GM19240 (cell line): Measurements from ENCODE around the gene APC2.
"Not testable (repeated sequence)": the region's sequence is repeated elsewhere in the genome, so short reads cannot be mapped to it uniquely, and the experiment has no call there.

Experiments used
- DNase-seq: peaks from one replicate; pipeline ENCODE4 v3.0.0; 2011; ENCODE audit warnings: low spot score; ENCODE audit not compliant: insufficient read length

APC2 gene

DNA sequence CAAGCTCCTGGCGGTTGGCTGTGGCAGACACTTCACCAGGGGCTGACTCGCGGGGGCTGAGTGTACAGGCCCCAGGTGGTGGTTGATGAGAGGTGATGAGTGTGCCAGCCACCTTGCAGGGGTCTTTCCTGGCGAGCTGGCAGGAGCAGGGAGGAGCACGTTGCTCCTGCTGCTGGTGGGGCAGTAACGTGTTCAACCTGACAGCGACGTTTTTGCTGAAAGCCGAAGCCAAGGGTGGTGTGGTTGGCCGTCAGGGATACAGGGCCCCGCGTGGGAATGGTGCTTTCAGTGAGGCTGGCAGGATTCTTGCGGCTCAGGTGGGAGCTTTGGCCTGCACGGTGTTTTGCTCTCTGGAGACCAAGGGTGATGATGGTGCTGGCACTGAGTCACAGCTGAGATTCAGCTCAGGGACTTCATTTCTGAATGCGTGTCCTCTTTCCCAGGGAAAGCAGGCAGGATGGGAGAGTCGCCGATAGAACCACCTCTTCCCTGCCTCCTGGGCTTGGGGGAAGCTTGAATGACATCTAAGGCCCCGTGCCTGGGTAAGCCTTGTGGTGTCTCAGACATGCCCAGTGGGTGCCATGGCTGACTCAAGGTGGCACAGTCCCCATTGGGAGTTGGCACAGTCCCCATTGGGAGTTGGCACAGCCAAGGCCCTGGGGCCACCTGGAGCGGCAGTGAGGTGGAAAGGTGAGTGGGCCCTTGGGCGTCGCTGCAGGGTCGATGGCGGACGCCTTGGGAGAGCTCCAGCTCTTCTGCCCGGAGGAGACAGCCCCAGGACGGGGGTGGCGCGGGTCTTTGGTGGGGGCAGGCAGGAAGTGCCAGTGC is 33.7 kb upstream of the APC2 start:
- no peak for DNase-seq

DNA sequence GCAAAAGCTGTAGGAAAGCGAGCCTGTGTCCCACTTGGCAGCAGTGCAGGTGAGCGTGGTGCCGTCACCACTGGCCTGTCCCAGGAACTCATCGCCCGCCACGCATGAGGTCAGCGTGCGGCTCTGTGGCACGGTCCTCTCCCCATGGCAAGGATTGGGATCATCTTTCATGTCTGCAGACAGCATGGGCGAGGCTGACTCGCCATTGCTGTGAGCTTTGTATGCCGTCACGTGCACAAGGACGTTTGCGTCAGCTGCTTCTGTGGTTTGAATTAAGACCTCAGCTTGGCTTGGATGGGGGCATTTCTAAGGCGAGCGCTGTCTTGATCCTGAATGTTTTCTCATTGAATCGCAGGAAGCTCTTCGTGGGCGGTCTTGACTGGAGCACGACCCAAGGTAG is 32.8 kb upstream of the APC2 start:
- no peak for DNase-seq

DNA sequence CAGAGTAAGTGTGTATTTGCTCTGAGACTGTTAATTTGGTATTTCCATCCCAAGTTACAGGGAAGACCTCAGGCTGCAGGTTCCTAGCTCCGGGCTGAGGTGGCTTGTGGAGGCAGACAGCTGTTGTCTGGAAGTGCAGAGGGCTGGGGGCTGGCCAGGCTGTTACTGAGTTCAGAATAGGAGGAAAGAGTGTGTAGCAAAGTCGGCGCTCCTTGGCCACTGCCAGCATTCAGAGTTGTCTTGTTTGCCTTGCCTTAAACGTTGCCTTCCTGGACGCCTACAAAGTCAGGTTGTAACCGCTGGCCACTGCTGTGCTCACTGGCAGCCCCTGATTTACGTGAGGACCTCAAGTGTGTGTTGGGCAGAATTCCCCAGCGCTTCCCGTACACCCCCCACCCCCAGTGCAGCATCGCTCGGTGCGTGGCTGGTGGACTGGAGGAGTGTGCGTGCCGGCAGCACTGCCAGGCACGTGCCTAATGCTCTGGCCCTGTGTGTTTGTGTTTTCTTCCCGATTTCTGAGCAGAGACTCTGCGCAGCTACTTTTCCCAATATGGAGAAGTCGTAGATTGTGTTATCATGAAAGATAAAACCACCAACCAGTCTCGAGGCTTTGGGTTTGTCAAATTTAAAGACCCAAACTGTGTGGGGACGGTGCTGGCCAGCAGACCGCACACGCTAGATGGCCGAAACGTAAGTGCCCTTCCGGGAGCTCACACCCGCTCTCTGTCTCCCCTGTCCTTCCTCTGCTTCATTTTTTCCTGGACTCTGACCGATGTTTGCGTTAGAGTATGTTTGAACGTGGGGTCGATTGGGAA is 32.0 kb upstream of the APC2 start:
- DNase-seq, result no peak

DNA sequence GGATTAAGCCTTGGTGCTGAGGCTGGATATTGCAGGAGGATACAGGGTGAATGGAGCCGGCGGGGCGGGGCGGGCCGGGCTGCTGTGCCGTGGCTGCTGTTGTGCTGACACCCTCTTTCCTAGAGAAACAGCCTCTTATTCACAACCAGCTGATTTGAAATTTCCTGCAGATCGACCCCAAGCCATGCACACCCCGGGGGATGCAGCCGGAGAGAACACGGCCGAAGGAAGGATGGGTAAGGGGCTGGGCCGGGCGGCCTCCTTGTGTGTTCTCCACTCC is 31.5 kb upstream of the APC2 start:
- DNase-seq, result no peak

DNA sequence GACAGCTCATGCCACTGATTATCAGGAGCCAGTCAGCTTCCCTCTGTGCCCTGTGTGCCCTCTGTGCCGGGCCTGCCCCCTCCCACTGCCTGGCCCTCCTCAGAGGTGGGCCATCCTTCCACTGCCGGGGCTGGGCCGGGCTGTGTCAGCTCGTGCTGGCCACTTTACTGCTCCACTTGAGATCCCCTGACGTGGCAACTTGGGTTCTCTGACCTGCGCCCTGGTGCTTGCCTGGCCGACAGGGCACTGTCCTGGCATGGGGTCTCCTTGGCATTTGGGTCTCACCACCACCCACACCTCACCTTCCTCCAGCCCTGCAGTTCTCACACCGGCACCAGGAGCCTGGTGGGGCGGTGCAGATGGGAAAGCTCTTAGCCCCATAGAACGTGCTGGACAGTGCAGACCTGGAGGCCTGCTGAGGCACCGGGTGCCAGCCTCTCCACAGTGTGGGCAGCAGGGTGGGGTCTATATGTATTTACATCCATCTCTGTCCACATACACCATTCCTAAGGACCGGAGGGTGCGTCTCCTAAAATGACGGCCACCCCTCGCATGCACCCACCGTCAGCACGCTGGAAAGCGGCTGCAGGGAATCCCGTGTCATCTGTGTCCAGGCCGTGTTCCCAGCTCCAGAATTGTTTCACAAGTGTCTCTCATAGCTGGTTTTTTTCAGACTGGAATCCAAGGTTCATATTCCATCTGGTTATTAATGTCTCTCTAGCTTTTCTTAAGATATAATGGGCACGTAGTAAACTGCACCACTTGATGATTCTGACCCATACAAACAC is 30.8 kb upstream of the APC2 start:
- DNase-seq, result no peak

DNA sequence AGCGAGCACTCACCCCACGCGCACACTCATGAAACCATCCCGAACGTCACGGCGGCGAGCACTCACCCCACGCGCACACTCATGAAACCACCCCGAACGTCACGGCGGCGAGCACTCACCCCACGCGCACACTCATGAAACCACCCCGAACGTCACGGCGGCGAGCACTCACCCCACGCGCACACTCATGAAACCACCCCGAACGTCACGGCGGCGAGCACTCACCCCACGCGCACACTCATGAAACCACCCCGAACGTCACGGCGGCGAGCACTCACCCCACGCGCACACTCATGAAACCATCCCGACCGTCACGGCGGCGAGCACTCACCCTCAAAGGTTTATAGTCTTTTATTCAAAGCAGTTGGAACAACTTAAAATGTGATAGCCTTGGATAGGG is 29.8 kb upstream of the APC2 start:
- not testable (repeated sequence) for DNase-seq

DNA sequence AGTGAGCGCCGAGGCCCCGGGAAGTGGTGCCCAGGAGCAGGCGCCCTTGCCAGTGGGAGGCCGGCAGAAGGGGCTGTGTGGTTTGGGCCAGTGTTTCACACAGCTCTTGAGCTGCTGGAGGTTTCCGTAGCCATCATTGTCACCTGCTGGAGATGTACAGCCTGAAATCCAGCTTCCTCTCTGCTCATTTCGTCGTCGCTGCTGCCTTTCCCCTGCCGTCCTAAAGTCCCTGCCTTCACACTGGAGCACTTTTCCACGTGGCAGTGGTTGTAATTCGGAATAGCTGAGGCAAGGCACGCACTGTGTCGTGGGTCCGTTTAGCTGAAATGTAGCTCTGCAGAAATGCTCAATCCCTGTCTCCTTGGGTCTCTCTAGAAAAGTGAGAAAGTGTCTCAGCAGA is 29.3 kb upstream of the APC2 start:
- DNase-seq, result no peak

DNA sequence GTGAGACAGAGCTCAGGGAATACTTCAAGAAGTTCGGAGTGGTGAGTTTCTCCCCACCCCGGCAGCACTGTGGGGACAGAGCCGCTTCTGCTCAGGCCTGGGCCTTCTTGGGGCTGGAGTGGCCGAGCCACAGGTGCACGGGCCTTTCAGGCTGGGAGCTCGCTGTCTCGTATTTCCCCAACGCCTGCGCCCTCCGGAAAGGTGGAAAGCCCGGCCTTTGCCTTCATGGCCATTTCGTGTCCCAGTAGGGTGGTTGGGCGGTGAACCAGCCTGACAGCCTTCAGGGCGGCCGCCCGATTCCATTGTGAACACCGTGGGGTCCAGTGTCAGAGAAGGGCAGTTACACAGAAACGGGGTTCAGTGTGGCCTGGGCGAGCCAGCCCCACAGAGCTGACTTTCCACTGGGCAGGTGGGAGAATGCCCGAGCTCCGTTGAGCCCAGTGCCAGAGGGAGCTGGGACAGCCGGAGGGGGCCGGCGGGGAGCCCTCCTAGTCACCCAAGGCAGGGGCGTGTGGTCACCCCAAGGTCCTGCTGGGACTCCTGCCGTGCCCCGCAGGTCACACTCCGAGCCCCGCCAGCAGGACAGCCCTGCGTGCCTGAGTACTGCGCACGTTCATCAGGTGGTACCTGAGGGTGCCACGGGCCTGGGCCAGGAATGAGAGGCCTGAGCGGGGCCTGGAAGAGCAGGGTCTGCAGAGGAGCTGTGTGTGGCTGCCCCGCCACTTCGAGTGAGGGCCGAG is 28.5 kb upstream of the APC2 start:
- no peak for DNase-seq

DNA sequence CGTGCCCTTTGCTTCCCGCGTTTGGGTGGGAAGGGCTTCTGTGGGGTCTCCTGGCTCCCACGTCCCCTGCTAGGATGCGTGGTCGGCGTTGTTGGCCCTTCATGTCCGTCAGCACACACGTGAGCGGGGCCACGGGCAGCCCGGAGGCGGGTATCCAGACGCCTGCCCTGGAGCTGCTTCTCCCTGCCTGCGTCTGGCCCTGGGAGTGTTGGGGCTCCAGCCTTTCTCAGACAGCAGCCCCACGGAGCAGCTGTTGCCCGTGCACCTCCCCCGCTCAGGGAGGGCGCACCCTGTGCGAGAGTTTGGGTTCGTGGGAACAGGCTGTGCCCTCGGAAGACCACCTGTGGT is 28.0 kb upstream of the APC2 start:
- DNase-seq, result no peak

DNA sequence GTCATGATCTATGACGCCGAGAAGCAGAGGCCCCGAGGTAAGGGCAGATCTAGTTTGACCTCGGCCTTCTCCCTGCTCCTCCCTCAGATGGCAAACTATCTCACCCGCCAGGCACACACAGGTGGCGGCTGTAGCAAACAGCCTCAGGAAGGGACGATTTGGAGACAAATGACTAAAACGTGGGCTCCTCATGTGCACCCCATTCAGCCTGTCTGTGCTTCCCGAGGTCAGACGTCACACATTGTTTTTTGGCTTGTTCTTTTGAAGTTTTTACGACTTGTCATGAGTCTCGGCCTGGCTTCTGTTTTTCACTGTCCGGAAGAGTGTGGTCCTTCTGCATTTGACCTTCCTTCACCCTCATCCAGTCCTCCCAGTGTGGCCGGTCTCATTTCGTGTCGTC is 27.6 kb upstream of the APC2 start:
- DNase-seq, result no peak

DNA sequence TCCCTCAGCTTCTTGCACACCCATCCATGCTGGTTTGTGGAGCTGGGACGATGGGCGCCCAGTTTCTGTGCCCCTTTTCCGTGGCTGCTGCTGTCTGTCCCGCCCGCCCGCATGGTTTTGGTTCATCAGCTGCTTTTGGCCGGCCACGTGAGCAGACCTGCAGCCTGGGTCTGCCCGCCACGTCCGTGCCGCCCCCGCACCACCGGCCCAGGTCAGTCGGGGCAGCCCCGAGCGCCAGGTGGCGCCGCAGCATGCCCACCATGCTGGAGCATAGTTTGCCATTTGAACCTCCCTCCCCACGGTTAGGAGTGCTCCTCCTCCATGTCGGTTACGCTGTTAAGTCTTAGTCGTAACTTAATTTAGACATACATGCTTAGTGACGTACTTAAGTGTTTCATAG is 27.0 kb upstream of the APC2 start:
- no peak for DNase-seq

DNA sequence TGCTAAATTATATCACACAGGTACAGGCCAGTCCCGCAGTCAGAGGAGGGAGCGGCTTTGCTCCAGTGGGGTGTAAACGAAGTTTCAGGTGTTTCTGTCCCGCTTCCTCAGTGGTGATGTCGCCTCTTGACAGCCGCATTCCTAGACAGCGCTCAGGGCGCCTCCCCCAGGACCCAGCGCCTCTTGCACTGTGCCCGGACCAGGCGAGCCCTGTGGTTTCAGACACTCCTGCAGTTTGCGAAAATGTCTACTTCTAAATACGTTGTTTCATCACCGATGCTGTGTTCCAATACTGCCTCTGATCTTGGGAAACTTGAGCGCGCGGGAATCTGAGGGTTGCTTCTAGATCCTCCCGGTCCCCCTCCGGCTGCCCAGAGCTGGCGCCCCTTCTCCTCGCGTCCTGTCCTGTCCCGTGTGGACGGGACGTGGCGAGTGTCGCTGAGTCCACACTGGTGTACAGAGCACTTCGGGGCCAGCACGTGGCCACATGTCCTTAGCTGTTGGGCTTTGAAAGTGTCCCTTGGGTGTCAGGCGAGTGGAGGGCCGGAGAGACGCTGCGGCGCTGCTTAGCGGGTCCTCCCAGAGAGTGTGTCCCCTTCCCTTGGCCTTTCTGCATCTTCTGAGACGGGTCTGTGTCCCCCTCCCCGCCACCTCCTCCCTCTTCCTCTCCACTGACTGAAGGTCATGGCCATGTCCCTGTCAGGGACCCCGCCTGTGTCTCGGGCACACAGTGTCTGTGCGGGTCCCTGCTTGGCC is 26.3 kb upstream of the APC2 start:
- DNase-seq, result no peak

DNA sequence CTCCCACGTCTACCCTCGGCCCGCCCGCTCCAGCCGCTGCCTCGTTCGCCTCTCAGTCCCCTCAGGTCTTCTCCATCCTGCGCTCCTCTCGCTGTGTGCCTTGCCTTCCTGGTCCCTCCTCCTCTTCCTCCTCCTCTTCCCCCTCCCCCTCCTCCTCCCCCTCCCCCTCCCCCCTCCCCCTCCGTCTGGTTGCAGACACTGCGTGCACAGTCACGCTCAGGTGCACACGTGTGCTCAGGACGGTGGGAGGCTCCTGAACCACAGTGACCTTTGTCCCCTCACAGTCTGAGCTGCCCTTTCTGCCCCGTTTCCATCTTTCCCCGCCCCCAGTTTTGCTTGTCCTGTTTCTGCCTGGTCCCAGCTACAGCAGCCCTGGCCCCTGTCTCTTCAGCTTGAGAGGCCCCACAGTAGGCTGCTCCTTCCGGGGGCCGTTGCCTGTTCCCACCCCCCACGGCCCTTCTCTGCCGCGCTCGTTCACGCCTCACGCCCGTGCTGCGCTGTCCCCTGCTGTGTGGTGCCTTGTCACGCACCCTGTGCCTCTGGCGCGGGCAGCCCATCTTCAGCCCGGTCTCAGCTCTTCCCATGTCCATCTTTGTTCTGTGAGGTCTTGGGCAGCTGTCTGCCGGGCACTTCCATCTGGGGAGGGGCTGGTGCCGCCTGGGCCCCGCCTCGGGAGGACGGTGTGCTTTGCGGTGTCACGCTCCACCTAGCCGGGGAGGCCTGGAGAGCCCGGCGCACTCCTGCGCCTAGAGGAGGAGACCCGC is 25.5 kb upstream of the APC2 start:
- no peak for DNase-seq

DNA sequence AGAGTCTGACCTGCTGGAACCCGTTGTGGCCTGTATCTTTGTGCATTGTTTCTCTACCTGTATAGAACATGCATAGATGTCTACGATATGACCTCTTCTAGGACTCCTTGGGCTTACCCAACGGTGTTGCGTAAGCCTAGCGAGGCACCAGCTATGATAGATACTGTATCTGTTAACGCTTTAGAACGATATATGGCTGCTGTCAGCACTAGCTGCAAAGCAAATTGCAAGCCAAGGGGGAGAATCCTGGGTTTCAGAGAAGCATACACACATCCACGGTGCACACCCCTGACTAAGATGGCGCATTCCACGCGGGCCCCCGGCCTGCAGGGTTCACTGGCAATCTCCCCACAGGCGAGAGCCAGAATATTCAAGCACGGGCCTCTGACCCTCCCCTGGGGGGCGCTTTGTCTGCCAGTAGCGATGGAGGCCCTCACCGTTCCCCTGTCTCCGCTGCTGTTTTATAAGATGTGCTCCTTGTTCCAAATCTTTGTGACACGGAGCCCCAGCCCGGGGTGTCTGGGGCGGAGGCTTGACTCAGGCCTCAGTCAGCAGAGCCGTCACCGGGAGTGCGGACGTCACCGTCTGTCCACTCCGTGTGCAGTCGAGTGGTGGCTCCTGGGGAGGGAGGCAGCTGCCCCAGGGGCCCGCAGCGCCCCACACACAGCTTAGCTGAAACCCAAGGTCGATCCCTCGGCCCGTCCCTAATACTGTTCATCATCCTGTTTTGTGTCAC is 24.7 kb upstream of the APC2 start:
- no peak for DNase-seq

DNA sequence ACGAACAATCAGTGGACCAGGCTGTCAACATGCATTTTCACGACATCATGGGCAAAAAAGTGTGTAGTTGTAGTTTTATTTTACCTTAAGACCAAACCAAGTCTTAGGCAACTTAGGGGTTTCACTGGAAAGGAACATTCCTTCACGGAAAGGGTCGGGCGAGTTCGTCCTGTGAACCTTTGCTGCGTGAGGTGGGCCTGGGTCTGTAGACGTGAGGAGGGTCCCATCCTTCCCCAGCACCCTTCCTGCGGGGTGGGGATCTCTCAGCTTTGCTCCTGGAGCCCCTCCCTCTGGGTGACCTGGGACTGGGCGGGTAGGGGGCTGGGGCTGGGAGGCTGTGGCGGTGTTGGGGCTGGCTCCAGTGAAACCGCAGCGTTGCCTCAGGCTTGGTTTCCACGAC is 24.0 kb upstream of the APC2 start:
- DNase-seq, result no peak

DNA sequence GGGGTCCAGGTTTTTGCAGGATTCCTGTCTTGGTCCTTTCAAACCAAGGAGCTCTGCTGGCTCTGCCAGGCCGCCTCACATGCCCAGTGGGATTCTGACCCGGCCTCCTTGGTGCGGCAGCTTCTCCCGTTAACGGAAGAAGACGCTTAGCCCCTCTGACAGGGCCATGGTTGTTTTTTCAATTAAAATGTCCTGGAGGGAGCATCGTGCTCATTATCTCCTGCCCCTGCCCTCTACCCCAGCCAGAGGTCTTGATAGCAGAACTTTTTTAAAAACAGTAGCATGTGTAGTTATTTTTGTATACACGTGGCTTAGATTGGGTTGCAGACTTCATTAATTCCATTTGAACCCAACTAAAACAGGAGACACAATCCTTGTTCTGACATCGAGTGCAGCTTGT is 23.2 kb upstream of the APC2 start:
- no peak for DNase-seq

DNA sequence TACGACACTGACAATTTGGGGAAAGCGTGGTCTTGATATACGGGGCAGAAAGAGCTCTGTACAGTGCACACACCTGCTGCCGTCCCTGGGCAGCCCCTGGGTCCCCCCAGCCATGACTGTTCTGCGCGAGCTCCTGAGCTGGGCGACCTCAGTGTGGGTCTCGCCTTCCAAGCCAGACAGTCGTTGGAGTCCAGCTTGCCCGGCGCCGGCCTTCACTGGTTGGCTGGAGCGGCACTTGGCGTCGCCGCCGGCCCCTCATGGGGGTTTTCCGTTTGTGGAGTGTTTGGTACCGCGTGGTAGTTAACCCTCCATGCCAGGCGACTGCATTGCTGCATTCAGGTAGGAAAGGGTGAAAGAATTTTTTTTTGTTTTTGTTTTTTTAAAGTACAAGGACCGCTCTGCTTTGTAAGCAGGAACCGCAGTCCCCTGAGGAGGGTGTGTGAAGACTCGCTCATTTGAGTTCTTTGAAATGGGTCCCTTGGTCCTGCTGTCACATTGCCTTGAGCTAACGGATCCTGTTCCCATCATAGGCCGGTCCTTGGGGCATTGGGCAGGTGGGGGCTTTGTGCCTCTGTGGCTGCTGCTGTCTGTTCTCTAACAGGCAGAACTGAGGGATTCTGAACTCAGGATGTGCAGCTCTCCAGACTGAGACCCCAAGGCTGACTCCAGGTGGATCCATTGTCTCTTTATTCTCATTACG is 22.6 kb upstream of the APC2 start:
- no peak for DNase-seq

DNA sequence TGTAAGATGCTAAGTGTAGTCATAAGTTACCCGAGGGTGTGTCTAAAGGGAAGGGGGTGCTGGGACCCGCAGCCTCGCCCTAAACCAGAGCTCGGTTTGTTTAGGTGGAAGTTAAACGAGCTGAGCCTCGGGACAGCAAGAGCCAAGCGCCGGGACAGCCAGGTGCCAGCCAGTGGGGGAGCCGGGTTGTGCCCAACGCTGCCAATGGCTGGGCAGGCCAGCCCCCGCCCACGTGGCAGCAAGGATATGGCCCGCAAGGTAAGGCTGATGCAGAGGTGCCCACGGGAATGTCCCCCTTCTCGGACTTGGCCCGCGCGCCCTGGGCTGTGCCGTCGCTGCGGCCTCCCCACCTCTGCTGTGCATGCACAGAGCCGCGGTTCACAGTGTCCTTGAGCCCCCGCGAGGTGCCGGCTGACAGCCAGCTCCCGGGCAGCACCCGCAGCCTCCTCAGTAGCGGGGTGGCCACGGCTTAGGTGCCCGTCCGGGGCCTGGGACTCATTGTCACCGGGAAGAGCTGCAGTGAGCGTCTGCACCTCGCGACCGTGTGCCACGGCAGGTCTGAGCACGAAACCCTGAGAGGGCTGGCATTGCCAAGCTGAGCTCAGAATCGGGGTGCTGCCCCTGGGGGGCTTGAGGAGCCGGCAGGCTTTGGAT is 21.1 kb upstream of the APC2 start:
- no peak for DNase-seq
